HG02678 (cell line): ENCODE data around the gene EIF4G3.
"Not testable (repeated sequence)": the region's sequence is repeated elsewhere in the genome, so short reads cannot be mapped to it uniquely, and the experiment has no call there.

Experiments
- ATAC-seq: cut with Tn5 transposase; IDR thresholded peaks from one replicate; pipeline ENCODE4 v1.9.1; 2021; ENCODE audit warnings: mild to moderate bottlenecking, moderate library complexity; ENCODE audit not compliant: unreplicated experiment

Gene EIF4G3

GRCh38 chr1:21156019-21156418 lies 20.7 kb downstream of the EIF4G3 start:
- ATAC-seq, result no peak

- no peak for ATAC-seq
Observed at GRCh38 chr1:21154717-21155116, 22.0 kb downstream of the EIF4G3 start.

GRCh38 chr1:21153388-21153787 lies 23.3 kb downstream of the EIF4G3 start:
- ATAC-seq, result no peak

GRCh38 chr1:21152423-21153100 lies 24.1 kb downstream of the EIF4G3 start:
- ATAC-seq, result no peak

- no peak for ATAC-seq
Observed at GRCh38 chr1:21149855-21150432, 26.8 kb downstream of the EIF4G3 start.

- ATAC-seq, result no peak
Observed at GRCh38 chr1:21149430-21149854, 27.3 kb downstream of the EIF4G3 start.

GRCh38 chr1:21143752-21144151 lies 32.9 kb downstream of the EIF4G3 start:
- ATAC-seq, result no peak

- ATAC-seq, result no peak
Observed at GRCh38 chr1:21143138-21143537, 33.6 kb downstream of the EIF4G3 start.

- no peak for ATAC-seq
Observed at GRCh38 chr1:21141030-21141429, 35.7 kb downstream of the EIF4G3 start.

GRCh38 chr1:21139601-21140000 lies 37.1 kb downstream of the EIF4G3 start:
- ATAC-seq, result no peak

- ATAC-seq, result not testable (repeated sequence)
Observed at GRCh38 chr1:21136344-21136743, 40.4 kb downstream of the EIF4G3 start.

GRCh38 chr1:21131200-21131599 lies 45.5 kb downstream of the EIF4G3 start:
- no peak for ATAC-seq

GRCh38 chr1:21129407-21129806 lies 47.3 kb downstream of the EIF4G3 start:
- ATAC-seq, result no peak

GRCh38 chr1:21126324-21126723 lies 50.4 kb downstream of the EIF4G3 start:
- ATAC-seq, result no peak

- ATAC-seq, result no peak
Observed at GRCh38 chr1:21124846-21125245, 51.9 kb downstream of the EIF4G3 start.

GRCh38 chr1:21123287-21123948 lies 53.3 kb downstream of the EIF4G3 start:
- no peak for ATAC-seq

- ATAC-seq, result no peak
Observed at GRCh38 chr1:21121764-21122471, 54.8 kb downstream of the EIF4G3 start.

- ATAC-seq, result no peak
Observed at GRCh38 chr1:21118167-21118566, 58.5 kb downstream of the EIF4G3 start.

GRCh38 chr1:21117597-21118001 lies 59.1 kb downstream of the EIF4G3 start:
- ATAC-seq, result no peak

GRCh38 chr1:21117159-21117558 lies 59.5 kb downstream of the EIF4G3 start:
- ATAC-seq, result no peak

GRCh38 chr1:21115098-21115760 lies 61.5 kb downstream of the EIF4G3 start:
- ATAC-seq, result no peak
